PC-9 (cell line): ENCODE results near the gene BMAL2.

Experiments used
- EZH2 ChIP-seq: fragments of 200-600 bp; sonication (generic); IDR thresholded peaks from 2 replicates; pipeline ENCODE4 v1.8.0; 2017; ENCODE audit warnings: antibody characterized with exemption, low read depth
- TF ChIP-seq, protein P1 (sequence below): fragments of 200-600 bp; sonication (generic); conservative IDR thresholded peaks from 2 replicates; pipeline ENCODE4 v1.6.1; 2017; ENCODE audit warnings: mixed run types, antibody characterized with exemption, mild to moderate bottlenecking, moderate library complexity

DNA sequence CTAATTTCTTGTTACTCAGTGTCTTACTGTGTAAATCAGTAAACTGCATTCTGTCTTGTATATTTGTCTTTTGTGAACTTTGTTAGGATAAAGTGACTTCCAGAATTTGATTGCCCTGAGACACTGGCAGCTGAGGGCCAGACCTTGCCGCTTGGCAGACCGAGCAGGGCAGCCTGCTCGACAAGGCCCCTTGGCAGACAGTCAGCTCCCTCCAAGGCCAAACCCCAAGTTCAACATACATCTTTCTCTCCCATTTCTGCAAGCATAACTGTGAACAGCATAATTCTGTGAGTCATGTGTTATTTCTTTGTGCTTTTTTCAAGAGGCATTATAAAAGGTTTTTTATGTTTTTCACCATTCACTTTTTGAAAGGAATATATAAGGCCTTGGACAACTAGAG lies 39.2 kb upstream of the BMAL2 start:
- TF ChIP-seq, protein P1, sequence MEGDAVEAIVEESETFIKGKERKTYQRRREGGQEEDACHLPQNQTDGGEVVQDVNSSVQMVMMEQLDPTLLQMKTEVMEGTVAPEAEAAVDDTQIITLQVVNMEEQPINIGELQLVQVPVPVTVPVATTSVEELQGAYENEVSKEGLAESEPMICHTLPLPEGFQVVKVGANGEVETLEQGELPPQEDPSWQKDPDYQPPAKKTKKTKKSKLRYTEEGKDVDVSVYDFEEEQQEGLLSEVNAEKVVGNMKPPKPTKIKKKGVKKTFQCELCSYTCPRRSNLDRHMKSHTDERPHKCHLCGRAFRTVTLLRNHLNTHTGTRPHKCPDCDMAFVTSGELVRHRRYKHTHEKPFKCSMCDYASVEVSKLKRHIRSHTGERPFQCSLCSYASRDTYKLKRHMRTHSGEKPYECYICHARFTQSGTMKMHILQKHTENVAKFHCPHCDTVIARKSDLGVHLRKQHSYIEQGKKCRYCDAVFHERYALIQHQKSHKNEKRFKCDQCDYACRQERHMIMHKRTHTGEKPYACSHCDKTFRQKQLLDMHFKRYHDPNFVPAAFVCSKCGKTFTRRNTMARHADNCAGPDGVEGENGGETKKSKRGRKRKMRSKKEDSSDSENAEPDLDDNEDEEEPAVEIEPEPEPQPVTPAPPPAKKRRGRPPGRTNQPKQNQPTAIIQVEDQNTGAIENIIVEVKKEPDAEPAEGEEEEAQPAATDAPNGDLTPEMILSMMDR: no peak
- no peak for TF ChIP-seq EZH2
